ENCODE data around the gene PIP4K2C. TPM values are rescaled to one million over a fixed set of nuclear protein-coding genes. Genes with fewer than 3 reads are reported as not detected.

The PIP4K2C gene
- total and polyA plus RNA-seq, 2 of the 4 experiments (the other 2 are of a cell fraction) = 12.5 to 23.1 TPM

- no peak overlapping the region for H3K4me2 ChIP-seq (ENCODE audit: low read depth, low read length)
- H3K56ac ChIP-seq (ENCODE audit: extremely low read depth, insufficient read depth, low read length) = no peak overlapping the region
- H3K4me3 ChIP-seq (ENCODE audit: insufficient read depth, low read depth, low read length) = no peak overlapping the region
- 89% methylated on average over 5 of the region's 10 CpGs; no CpG with 5 or more reads in 1 of the 2 experiments for WGBS, 2 experiments (ENCODE audit: extremely low coverage in 2 of 2, insufficient read length in 1 of 2)
- no peak overlapping the region for H2BK20ac ChIP-seq (ENCODE audit: low read depth, low read length)
- intact Hi-C loops (cut with micrococcal nuclease) = no loop called here
- H4K91ac ChIP-seq (ENCODE audit: insufficient read depth, low read depth, low read length) = no peak overlapping the region
- H2AFZ ChIP-seq (replicated peaks; ENCODE audit: low read length, poor library complexity) = no peak overlapping the region
- H4K5ac ChIP-seq (ENCODE audit: low read depth, low read length) = no peak overlapping the region
- ChIA-PET POLR2A (ENCODE audit: unreplicated experiment) (no interaction called here), CTCF (interaction anchor here (1.8 kb wide), 1 partner anchor 9 kb away, joined by 7 read pairs; no protein-coding TSS in a partner anchor)
- no peaks in the 10 kb centered on the region for H3K79me1 ChIP-seq (ENCODE audit: low read depth in 1 of 2, low read length in 2 of 2)
- DNase-seq = no peak
- H3K27me3 ChIP-seq (ENCODE audit: control insufficient read depth, insufficient read depth, low read length) = peaks cover 14% of the 10 kb centered on the region
- no peaks in the 10 kb centered on the region for H3K9me3 ChIP-seq (ENCODE audit: control insufficient read depth, insufficient read depth, low read length)
- H3K4me1 ChIP-seq (ENCODE audit: control insufficient read depth, insufficient read depth, low read length) = no peaks in the 10 kb centered on the region
- no peak overlapping the region for H3K18ac ChIP-seq (ENCODE audit: low read depth, low read length)
- no TSS peak for BruUV-seq (replicated peaks)
- no peaks in the 10 kb centered on the region for H3K36me3 ChIP-seq (ENCODE audit: control insufficient read depth, insufficient read depth, low read length)
- no peaks in the 10 kb centered on the region for H4K20me1 ChIP-seq (ENCODE audit: insufficient read depth, low read length)
- no peak overlapping the region for H3K4ac ChIP-seq (ENCODE audit: low read depth, low read length)
- no peak overlapping the region for H2BK15ac ChIP-seq (ENCODE audit: low read depth, low read length)
- no peak overlapping the region for H2AK5ac ChIP-seq (ENCODE audit: low read depth, low read length)
- H3K9me1 ChIP-seq (ENCODE audit: insufficient read depth, low read length) = no peaks in the 10 kb centered on the region
- H3K23ac ChIP-seq (ENCODE audit: low read depth, low read length) = no peak overlapping the region
- no peak overlapping the region for H2BK5ac ChIP-seq (ENCODE audit: low read depth, low read length, poor library complexity, severe bottlenecking)
- H2BK120ac ChIP-seq (ENCODE audit: low read depth, low read length) = no peak overlapping the region
- no peak for ATAC-seq (ENCODE audit: low read depth)
- TF ChIP-seq NFE2L2 (IDR thresholded peaks at IDR 0.05; ENCODE audit: low read depth, low read length) (no peak), RCOR1 (IDR thresholded peaks at IDR 0.05; ENCODE audit: insufficient replicate concordance, low read length) (no peak)
- in situ Hi-C loops (cut with MboI; ENCODE audit: low sequenced_read_pairs) = no loop called here
- H3K9ac ChIP-seq (ENCODE audit: low read depth, low read length) = no peak overlapping the region
- no peak overlapping the region for H3K27ac ChIP-seq (ENCODE audit: insufficient read depth, low read length)
- no peak overlapping the region for H3K14ac ChIP-seq (replicated peaks; ENCODE audit: low read depth, low read length)
- H4K8ac ChIP-seq (ENCODE audit: low read depth in 2 of 2, low read length in 2 of 2) = no peak overlapping the region
- H2AK9ac ChIP-seq (replicated peaks; ENCODE audit: low read depth, low read length, poor library complexity) = no peak overlapping the region
- dilution Hi-C loops (cut with HindIII; ENCODE audit: low sequenced_read_pairs, unreplicated experiment) = loop anchor here (25.0 kb wide), 1 partner anchor 88 kb away; no protein-coding TSS in a partner anchor
Measured at GRCh38 chr12:57574795-57575194, 16.2 kb upstream of the PIP4K2C start.

All from IMR-90 (cell line).